GM12892 (cell line): Measurements from ENCODE around the gene PPP1R13L.
"Not testable (repeated sequence)": the region's sequence is repeated elsewhere in the genome, so short reads cannot be mapped to it uniquely, and the experiment has no call there.

Experiments
- DNase-seq: peaks from one replicate; pipeline ENCODE4 v3.0.0; 2011; ENCODE audit not compliant: insufficient read length
- FAIRE-seq: peaks from 2 replicates; lab custom pipeline; 2011; peaks lifted over from hg19 to GRCh38; lab: Jason Lieb, UNC
- POLR2A ChIP-seq: IDR thresholded peaks from 2 replicates; pipeline ENCODE4 v1.6.1; 2011; ENCODE audit warnings: low read depth, low read length, control low read depth
- POLR2AphosphoS5 ChIP-seq: IDR thresholded peaks from 2 replicates; pipeline ENCODE4 v1.6.1; 2011; ENCODE audit warnings: low read depth, low read length, control low read depth
- TAF1 ChIP-seq: IDR thresholded peaks from 2 replicates; pipeline ENCODE4 v1.6.1; 2011; ENCODE audit warnings: low read depth, mild to moderate bottlenecking, control low read depth, low read length, borderline replicate concordance

PPP1R13L gene

GRCh38 chr19:45346449-45346848, 58.4 kb downstream of the PPP1R13L start:
- DNase-seq, result no peak
- TF ChIP-seq POLR2A (no peak), POLR2AphosphoS5 (no peak), TAF1 (no peak)
- FAIRE-seq, result no peak

- DNase-seq (no peak), FAIRE-seq (no peak)
- TF ChIP-seq TAF1 (no peak), POLR2AphosphoS5 (no peak), POLR2A (no peak)
These were observed 59.4 kb downstream of the PPP1R13L start for GRCh38 chr19:45345506-45345860.

- no peak for DNase-seq
- TF ChIP-seq TAF1, result no peak
- no peak for TF ChIP-seq POLR2A
- TF ChIP-seq POLR2AphosphoS5, result no peak
- no peak for FAIRE-seq
These were observed 60.0 kb downstream of the PPP1R13L start for GRCh38 chr19:45344621-45345505.

GRCh38 chr19:45342911-45343310, 62.0 kb downstream of the PPP1R13L start:
- TF ChIP-seq POLR2AphosphoS5, result no peak
- DNase-seq (no peak), FAIRE-seq (no peak)

GRCh38 chr19:45340899-45341453, 63.9 kb downstream of the PPP1R13L start:
- TF ChIP-seq POLR2A, result no peak
- TF ChIP-seq POLR2AphosphoS5, result no peak
- TF ChIP-seq TAF1, result no peak

GRCh38 chr19:45340232-45340898, 64.5 kb downstream of the PPP1R13L start, which contains the start of gene KLC3:
Gene KLC3, plus strand, starts transcription at chr19:45340750. Its CDS starts 4,792 bp downstream, at chr19:45345542.
- no peak for DNase-seq
- no peak for TF ChIP-seq POLR2AphosphoS5
- TF ChIP-seq TAF1, result no peak
- no peak for TF ChIP-seq POLR2A
- no peak for FAIRE-seq

More at GRCh38 chr19:45340899-45341453, 63.9 kb downstream of the PPP1R13L start:
- DNase-seq (no peak), FAIRE-seq (no peak)

GRCh38 chr19:45339629-45340028, 65.2 kb downstream of the PPP1R13L start:
- DNase-seq (no peak), FAIRE-seq (no peak)
- TF ChIP-seq POLR2A (no peak), TAF1 (no peak), POLR2AphosphoS5 (no peak)

- FAIRE-seq (no peak), DNase-seq (no peak)
- no peak for TF ChIP-seq POLR2A
- no peak for TF ChIP-seq TAF1
- no peak for TF ChIP-seq POLR2AphosphoS5
These were observed 68.1 kb downstream of the PPP1R13L start for GRCh38 chr19:45336696-45337251.

- not testable (repeated sequence) for FAIRE-seq
These were observed 70.0 kb downstream of the PPP1R13L start for GRCh38 chr19:45334881-45335280.

GRCh38 chr19:45333609-45334303, 71.1 kb downstream of the PPP1R13L start:
- FAIRE-seq, result no peak
- TF ChIP-seq TAF1, result no peak
- TF ChIP-seq POLR2AphosphoS5, result no peak
- no peak for TF ChIP-seq POLR2A
- no peak for DNase-seq

More at GRCh38 chr19:45334881-45335280, 70.0 kb downstream of the PPP1R13L start:
- not testable (repeated sequence) for DNase-seq

GRCh38 chr19:45331411-45331810, 73.5 kb downstream of the PPP1R13L start:
- FAIRE-seq, result no peak
- TF ChIP-seq TAF1 (no peak), POLR2A (no peak), POLR2AphosphoS5 (no peak)
- DNase-seq, result no peak
